K562 (cell line): Measurements from ENCODE around the gene PBXIP1. TPM values are rescaled to one million over a fixed set of nuclear protein-coding genes. Genes with fewer than 3 reads are reported as not detected.

Experiments used
- CGGBP1 ChIP-seq: fragments of 250-450 bp; sonication (Bioruptor Pico); IDR thresholded peaks from 2 replicates; pipeline ENCODE4 v1.9.0; 2021; ENCODE audit warnings: mild to moderate bottlenecking
- DDX20 ChIP-seq: fragments of 450-650 bp; IDR thresholded peaks from 2 replicates; pipeline ENCODE4 v1.6.1; 2016; ENCODE audit warnings: missing genetic modification characterization, low read depth, mild to moderate bottlenecking, missing compliant biosample characterization, moderate library complexity
- FOXJ2 ChIP-seq: fragments of 200-800 bp; sonication (Bioruptor generic); IDR thresholded peaks from 2 replicates; pipeline ENCODE4 v1.6.1; 2016; ENCODE audit warnings: missing genetic modification characterization, missing compliant biosample characterization
- HOMEZ ChIP-seq: fragments of 250-450 bp; sonication (Bioruptor Pico); IDR thresholded peaks from 2 replicates; pipeline ENCODE4 v1.4.0; 2020; ENCODE audit warnings: mild to moderate bottlenecking, moderate library complexity
- PREB ChIP-seq: sonication (generic); formaldehyde crosslinking; IDR thresholded peaks from 2 replicates; pipeline ENCODE4 v1.8.1; 2023; ENCODE audit warnings: mild to moderate bottlenecking, missing genetic modification reagents
- RBM22 ChIP-seq: fragments of 200-400 bp; formaldehyde crosslinking; IDR thresholded peaks from 2 replicates; pipeline ENCODE4 v1.6.1; 2018; ENCODE audit warnings: low read length, low read depth; ENCODE audit not compliant: poor library complexity, severe bottlenecking
- ZBTB43 ChIP-seq: sonication (generic); formaldehyde crosslinking; IDR thresholded peaks from 2 replicates; pipeline ENCODE4 v1.8.0; 2023; ENCODE audit warnings: mild to moderate bottlenecking, missing genetic modification reagents
- ZNF318 ChIP-seq, 2 experiments: fragments of 450-650 bp; IDR thresholded peaks; 2 replicates each; pipeline ENCODE4 v1.6.1; 2016; ENCODE audit warnings: mild to moderate bottlenecking in 2 of 2, borderline replicate concordance in 1 of 2, low read depth in 1 of 2, moderate library complexity in 1 of 2
- ZNF639 ChIP-seq, 2 experiments: fragments of 200-800 bp in 1 of 2; sonication (Bioruptor generic) in 1 of 2; sonication (generic) in 1 of 2; formaldehyde crosslinking in 1 of 2; IDR thresholded peaks in 1 of 2; conservative IDR thresholded peaks in 1 of 2; 2 replicates each; pipeline versions ENCODE4 v1.5.0 to v1.6.1; 2016 to 2020; ENCODE audit warnings: missing compliant biosample characterization in 1 of 2, missing genetic modification characterization in 1 of 2, missing genetic modification reagents in 1 of 2
- ZSCAN29 ChIP-seq: fragments of 450-650 bp; IDR thresholded peaks from 2 replicates; pipeline ENCODE4 v1.6.1; 2017
- polyA plus RNA-seq, 8 experiments: library from polyadenylated mRNA; depleted of rRNA in 4 of 8; stranded (reverse) in 5 of 8; unstranded in 3 of 8; fragments of >200 nt; fragmentation: Nextera tagmentation in 2 of 8; fragmentation: Illumina TruSeq in 1 of 8; extraction: Ambion mirVana in 2 of 8; extraction: Trizol in 1 of 8; gene quantifications; 2 replicates each; pipeline versions ENCODE4 v1.2.1 to v1.2.3, GENCODE V29; 2011 to 2014; ENCODE audit warnings: inconsistent platforms in 1 of 8, missing spikeins in 1 of 8
- total RNA-seq, 7 experiments: library from RNA; depleted of rRNA in 6 of 7; stranded (reverse); fragments of >200 nt in 6 of 7; fragmentation: Illumina TruSeq in 2 of 7; extraction: Trizol in 2 of 7; gene quantifications; 2 replicates each; pipeline versions ENCODE4 v1.2.1 to v1.2.3, GENCODE V29; 2011 to 2021; ENCODE audit warnings: low replicate concordance in 1 of 7

The PBXIP1 gene
- total and polyA plus RNA-seq, 9 of the 15 experiments (the other 6 are each of a cell fraction or from before 2014, with no cell fraction given): 0.13 to 8.3 (median 5.8) TPM

GRCh38 chr1:154974102-154974807 lies 18.4 kb upstream of the PBXIP1 start, which contains the start of gene CKS1B (continued):
- TF ChIP-seq ZNF318 (IDR thresholded peaks at IDR 0.05; ENCODE audit: borderline replicate concordance in 1 of 2, low read depth in 1 of 2) (no peak), HOMEZ (CRISPR knock-in tag) (no peak), ZSCAN29 (no peak; the same call in 1 of the 2 replicates), CGGBP1 (CRISPR knock-in tag) (no peak), ZNF639 (CRISPR knock-in tag; conservative IDR thresholded peaks at IDR 0.05 in 1 of 2, IDR thresholded peaks at IDR 0.05 in 1 of 2) (peak in 1 of 2 experiments; percentile 17; a peak in 1 of 4 replicates), PREB (no peak), FOXJ2 (no peak), DDX20 (tag) (no peak), ZBTB43 (CRISPR knock-in tag) (no peak), RBM22 (no peak)
